ENCODE results near the gene KCNQ1.

Gene KCNQ1

GRCh38 chr11:2725368-2726300, 280.8 kb downstream of the KCNQ1 start:
- no peak overlapping the region for H3K4me3 ChIP-seq (ENCODE audit: low read depth, low read length)
- no peak for DNase-seq (ENCODE audit: low read depth)
- TF ChIP-seq, protein P1, sequence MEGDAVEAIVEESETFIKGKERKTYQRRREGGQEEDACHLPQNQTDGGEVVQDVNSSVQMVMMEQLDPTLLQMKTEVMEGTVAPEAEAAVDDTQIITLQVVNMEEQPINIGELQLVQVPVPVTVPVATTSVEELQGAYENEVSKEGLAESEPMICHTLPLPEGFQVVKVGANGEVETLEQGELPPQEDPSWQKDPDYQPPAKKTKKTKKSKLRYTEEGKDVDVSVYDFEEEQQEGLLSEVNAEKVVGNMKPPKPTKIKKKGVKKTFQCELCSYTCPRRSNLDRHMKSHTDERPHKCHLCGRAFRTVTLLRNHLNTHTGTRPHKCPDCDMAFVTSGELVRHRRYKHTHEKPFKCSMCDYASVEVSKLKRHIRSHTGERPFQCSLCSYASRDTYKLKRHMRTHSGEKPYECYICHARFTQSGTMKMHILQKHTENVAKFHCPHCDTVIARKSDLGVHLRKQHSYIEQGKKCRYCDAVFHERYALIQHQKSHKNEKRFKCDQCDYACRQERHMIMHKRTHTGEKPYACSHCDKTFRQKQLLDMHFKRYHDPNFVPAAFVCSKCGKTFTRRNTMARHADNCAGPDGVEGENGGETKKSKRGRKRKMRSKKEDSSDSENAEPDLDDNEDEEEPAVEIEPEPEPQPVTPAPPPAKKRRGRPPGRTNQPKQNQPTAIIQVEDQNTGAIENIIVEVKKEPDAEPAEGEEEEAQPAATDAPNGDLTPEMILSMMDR (IDR thresholded peaks at IDR 0.05; ENCODE audit: low read depth, low read length, missing control alignments) = no peak
- in situ Hi-C loops (cut with HindIII; ENCODE audit: low sequenced_read_pairs) = no loop called here

DNA sequence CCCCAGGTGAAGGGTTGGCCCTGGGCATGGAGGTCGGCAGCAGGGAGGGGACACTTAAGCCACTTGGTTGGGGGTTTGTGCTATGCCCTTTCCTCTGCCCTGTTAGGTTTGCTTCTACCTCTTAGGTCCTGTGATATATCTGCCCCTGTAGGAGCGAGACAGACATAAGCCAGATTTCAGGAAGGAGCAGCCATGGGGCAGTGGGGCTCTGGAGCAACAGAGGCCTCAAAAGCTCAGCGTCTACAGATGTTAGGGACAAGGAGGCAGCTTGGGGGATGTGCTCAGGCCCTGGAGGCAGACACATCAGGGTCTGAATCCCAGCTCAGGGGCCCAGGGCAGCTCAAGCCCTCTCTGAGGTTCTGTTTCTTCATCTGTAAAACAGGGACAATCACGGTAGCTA, 282.2 kb downstream of the KCNQ1 start:
- TF ChIP-seq, protein P1 (IDR thresholded peaks at IDR 0.05; ENCODE audit: low read depth, low read length, missing control alignments) = no peak
- in situ Hi-C loops (cut with HindIII; ENCODE audit: low sequenced_read_pairs) = no loop called here
- no peak for DNase-seq (ENCODE audit: low read depth)
- H3K4me3 ChIP-seq (ENCODE audit: low read depth, low read length) = no peak overlapping the region

GRCh38 chr11:2728128-2728662, 283.4 kb downstream of the KCNQ1 start:
- no peak for DNase-seq (ENCODE audit: low read depth)
- in situ Hi-C loops (cut with HindIII; ENCODE audit: low sequenced_read_pairs) = no loop called here
- H3K4me3 ChIP-seq (ENCODE audit: low read depth, low read length) = no peak overlapping the region
- TF ChIP-seq, protein P1 (IDR thresholded peaks at IDR 0.05; ENCODE audit: low read depth, low read length, missing control alignments) = no peak

- H3K4me3 ChIP-seq (ENCODE audit: low read depth, low read length) = no peak overlapping the region
- no peak for DNase-seq (ENCODE audit: low read depth)
- in situ Hi-C loops (cut with HindIII; ENCODE audit: low sequenced_read_pairs) = no loop called here
- TF ChIP-seq, protein P1 (IDR thresholded peaks at IDR 0.05; ENCODE audit: low read depth, low read length, missing control alignments) = no peak
These were observed 284.0 kb downstream of the KCNQ1 start for GRCh38 chr11:2728663-2729332.

GRCh38 chr11:2729841-2730240, 285.0 kb downstream of the KCNQ1 start:
- TF ChIP-seq, protein P1 (IDR thresholded peaks at IDR 0.05; ENCODE audit: low read depth, low read length, missing control alignments) = no peak
- in situ Hi-C loops (cut with HindIII; ENCODE audit: low sequenced_read_pairs) = no loop called here
- no peak for DNase-seq (ENCODE audit: low read depth)
- no peak overlapping the region for H3K4me3 ChIP-seq (ENCODE audit: low read depth, low read length)

GRCh38 chr11:2730272-2731129, 285.7 kb downstream of the KCNQ1 start:
- DNase-seq (ENCODE audit: low read depth) = no peak
- in situ Hi-C loops (cut with HindIII; ENCODE audit: low sequenced_read_pairs) = no loop called here
- no peak overlapping the region for H3K4me3 ChIP-seq (ENCODE audit: low read depth, low read length)
- TF ChIP-seq, protein P1 (IDR thresholded peaks at IDR 0.05; ENCODE audit: low read depth, low read length, missing control alignments) = no peak

Data from astrocyte of the cerebellum (primary cell).